NCI-H2081 treated with DMSO at 0.1 percent for 48 hours (cell line): ENCODE measurements around the gene NPIPB13.
"Not testable (repeated sequence)": the region's sequence is repeated elsewhere in the genome, so short reads cannot be mapped to it uniquely, and the experiment has no call there.

Experiments
- DNase-seq: peaks from one replicate; lab custom pipeline; 2025; lab: John Stamatoyannopoulos, UW

Gene NPIPB13

GRCh38 chr16:30248379-30248778 lies at the start of gene NPIPB13:
TSS of gene NPIPB13 (minus strand) at chr16:30248479. CDS start at chr16:30245573, 2,906 bp downstream.
- not testable (repeated sequence) for DNase-seq

- not testable (repeated sequence) for DNase-seq
Observed at GRCh38 chr16:30282357-30282756, 34.1 kb upstream of the NPIPB13 start.

- not testable (repeated sequence) for DNase-seq
Observed at GRCh38 chr16:30278523-30278922, 30.2 kb upstream of the NPIPB13 start.

- DNase-seq: not testable (repeated sequence)
Observed at GRCh38 chr16:30217082-30217481, 31.2 kb downstream of the NPIPB13 start.

- not testable (repeated sequence) for DNase-seq
Observed at GRCh38 chr16:30211414-30211813, 36.9 kb downstream of the NPIPB13 start.

- DNase-seq: not testable (repeated sequence)
Observed at GRCh38 chr16:30209032-30209431, 39.2 kb downstream of the NPIPB13 start.

GRCh38 chr16:30207063-30207704 lies 41.1 kb downstream of the NPIPB13 start:
- DNase-seq: not testable (repeated sequence)

GRCh38 chr16:30206252-30206651 lies 42.0 kb downstream of the NPIPB13 start:
- not testable (repeated sequence) for DNase-seq

- DNase-seq: not testable (repeated sequence)
Observed at GRCh38 chr16:30205541-30206236, 42.6 kb downstream of the NPIPB13 start.

GRCh38 chr16:30199608-30200343 lies 48.5 kb downstream of the NPIPB13 start:
- not testable (repeated sequence) for DNase-seq

- not testable (repeated sequence) for DNase-seq
Observed at GRCh38 chr16:30199049-30199448, 49.2 kb downstream of the NPIPB13 start, which contains the start of gene SULT1A3. TSS of gene SULT1A3 (plus strand) at chr16:30199255. CDS start at chr16:30200729, 1,474 bp downstream.
